DMS153 treated with DMSO at 0.1 percent for 48 hours (cell line): ENCODE results near the gene MBD3L4.
"Not testable (repeated sequence)": the region's sequence is repeated elsewhere in the genome, so short reads cannot be mapped to it uniquely, and the experiment has no call there.

Experiments
- DNase-seq: peaks from one replicate; lab custom pipeline; 2025; ENCODE audit not compliant: unreplicated experiment; lab: John Stamatoyannopoulos, UW

Gene MBD3L4

DNA sequence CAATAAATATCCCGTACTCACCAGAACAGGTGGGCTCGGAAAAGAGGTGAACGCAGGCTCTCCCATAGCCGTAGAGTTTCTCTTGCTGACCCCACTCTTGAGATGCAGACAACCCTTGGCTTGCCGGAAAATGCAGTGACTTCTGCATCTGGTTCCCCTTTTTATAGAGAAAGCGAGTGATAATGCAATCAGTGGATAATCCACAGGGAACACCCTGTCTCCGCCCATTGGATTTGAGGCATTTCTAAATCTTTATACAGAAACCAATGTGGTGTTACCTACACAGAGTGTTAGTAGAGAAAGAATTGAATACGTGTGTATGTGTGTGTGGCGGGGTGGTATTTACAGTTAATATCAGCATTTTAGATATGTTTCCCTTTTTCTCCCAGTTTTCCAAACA, at the start of gene MBD3L4:
TSS of gene MBD3L4 (minus strand) at position 101 of the 400 bp plus-strand sequence. CDS start at position 66, 35 bp downstream.
- not testable (repeated sequence) for DNase-seq

DNA sequence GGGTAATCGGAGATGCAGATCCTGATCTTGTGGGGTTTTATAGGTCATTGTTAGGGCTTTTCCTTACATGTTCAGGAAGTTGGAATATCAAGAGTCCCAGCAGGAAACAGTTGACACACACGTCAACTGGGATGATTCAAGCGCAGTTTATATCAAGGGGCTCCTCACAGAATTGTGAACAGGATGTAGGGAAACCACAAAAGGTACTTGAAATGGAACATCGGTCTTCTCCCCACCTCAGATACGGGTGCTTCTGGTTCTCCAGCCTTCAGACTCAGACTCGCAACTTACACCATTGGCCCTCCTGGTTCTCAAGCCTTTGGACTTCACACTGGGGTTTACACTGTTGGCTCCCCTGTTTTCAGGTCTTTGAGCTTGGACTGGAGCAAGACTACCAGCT, 49.0 kb upstream of the MBD3L4 start:
- no peak for DNase-seq

DNA sequence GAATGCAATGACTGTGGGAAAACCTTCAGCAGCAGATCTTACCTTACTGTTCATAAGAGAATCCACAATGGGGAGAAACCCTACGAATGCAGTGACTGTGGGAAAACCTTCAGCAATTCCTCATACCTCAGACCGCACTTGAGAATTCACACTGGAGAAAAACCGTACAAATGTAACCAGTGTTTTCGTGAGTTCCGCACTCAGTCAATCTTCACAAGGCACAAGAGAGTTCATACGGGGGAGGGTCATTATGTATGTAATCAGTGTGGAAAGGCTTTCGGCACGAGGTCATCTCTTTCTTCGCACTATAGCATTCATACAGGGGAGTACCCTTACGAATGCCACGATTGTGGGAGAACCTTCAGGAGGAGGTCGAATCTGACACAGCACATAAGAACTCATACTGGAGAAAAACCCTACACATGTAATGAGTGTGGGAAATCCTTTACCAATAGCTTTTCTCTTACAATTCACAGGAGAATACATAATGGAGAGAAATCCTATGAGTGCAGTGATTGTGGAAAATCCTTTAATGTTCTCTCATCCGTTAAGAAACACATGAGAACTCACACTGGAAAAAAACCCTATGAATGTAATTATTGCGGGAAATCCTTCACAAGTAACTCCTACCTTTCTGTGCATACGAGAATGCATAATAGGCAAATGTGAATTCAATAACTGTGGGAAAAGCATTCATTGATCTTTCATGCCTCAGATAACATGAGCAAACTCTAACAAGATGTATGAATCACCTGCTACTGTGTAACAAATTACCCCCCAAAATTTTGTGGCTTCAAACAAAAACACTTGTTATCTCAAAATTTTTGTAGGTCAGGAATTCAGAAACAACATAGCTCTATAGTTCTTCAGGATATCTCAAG, 43.3 kb upstream of the MBD3L4 start:
- peak; percentile 25 for DNase-seq

DNA sequence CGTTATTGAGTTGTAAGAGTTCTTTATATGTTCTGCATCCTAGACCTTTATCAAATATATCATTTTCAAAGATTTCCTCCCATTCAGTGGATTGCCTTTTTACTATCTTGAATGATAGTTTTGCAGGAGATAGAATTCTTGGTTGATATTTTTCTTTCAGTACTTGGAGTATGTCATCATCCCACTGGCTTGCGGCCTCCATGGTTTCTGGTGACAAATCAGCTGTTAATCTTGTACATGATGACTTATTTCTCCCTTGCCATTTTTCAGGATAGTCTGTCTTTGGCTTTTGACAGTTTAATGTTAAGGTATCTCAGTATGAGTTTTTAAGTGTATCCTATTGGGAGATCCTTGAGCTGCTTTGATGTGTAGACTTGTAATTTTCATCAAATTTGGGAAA, 38.0 kb upstream of the MBD3L4 start:
- no peak for DNase-seq

DNA sequence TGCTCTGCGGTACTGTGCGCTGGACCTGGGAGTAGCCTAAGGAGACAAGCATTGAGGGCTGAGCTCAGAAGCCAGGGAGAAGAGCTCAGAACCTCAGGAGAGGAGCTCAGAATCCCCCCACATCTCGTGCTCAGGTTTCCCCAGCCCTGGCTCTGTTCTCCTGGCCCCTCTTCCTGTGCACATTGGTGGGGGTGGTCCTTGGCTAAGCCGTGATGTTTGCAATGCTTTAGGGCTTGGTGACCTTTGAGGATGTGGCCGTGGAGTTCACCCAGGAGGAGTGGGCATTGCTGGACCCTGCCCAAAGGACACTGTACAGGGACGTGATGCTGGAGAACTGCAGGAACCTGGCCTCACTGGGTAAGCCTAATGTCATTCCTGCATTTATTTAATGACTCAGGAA, 36.2 kb upstream of the MBD3L4 start:
- no peak for DNase-seq

DNA sequence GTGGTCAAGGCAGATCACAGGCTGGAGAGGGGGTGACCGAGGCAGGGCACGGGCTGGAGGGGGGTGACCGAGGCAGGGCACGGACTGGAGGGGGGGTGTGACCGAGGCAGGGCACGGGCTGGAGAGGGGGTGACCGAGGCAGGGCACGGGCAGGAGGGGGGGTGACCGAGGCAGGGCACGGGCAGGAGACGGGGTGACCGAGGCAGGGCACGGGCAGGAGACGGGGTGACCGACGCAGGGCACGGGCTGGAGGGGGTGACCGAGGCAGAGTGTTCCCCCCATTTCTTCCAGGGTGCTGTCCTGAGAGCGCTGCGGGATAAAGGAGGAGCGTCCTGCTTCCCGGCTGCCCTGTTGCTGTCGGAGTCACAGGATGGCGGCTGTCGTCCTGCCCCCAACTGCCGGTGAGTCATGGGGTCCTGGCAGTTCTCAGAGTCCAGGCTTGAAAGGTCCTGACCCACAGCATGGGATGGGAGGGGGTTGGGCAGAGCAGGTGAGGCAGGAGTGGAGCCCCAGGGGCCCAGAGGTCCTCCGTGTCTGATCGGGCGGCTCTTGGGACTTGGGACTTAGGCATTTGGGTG, 34.8 kb upstream of the MBD3L4 start:
- no peak for DNase-seq

DNA sequence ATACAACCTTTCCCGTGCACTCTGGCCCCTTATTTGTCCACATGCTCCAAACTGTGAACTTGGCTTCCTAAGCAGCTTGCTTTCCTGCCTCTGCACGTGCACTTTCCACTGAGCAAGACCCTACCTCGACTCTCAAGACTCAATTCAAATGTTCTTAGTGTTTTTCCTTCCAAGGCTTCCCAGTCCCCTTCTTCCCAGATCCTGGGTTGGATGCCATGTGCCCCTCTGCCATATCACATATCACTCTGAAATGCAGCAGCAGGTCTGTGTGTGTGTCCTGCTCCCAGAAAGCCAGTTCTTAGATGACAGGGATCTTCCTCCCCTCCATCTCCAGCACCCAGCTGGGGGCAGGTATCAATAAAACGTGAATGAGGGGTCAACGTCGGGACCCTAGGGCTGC, 32.6 kb upstream of the MBD3L4 start:
- DNase-seq: no peak

DNA sequence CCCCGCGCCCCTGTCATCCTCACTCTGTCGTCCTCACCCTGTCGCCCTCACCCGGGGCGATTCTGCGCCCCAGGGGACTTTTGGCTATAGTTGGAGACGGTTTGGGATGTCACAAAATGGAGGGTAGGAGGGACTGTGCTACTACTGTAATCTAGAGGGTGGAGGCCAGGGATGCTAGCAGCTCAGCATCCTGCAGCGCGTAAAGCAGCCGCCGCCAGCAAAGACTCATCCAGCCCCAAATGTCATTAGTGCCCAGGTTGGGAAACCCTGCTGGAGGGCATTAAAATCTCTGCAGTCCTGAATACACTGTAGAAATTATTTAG, 29.9 kb upstream of the MBD3L4 start:
- DNase-seq: no peak

DNA sequence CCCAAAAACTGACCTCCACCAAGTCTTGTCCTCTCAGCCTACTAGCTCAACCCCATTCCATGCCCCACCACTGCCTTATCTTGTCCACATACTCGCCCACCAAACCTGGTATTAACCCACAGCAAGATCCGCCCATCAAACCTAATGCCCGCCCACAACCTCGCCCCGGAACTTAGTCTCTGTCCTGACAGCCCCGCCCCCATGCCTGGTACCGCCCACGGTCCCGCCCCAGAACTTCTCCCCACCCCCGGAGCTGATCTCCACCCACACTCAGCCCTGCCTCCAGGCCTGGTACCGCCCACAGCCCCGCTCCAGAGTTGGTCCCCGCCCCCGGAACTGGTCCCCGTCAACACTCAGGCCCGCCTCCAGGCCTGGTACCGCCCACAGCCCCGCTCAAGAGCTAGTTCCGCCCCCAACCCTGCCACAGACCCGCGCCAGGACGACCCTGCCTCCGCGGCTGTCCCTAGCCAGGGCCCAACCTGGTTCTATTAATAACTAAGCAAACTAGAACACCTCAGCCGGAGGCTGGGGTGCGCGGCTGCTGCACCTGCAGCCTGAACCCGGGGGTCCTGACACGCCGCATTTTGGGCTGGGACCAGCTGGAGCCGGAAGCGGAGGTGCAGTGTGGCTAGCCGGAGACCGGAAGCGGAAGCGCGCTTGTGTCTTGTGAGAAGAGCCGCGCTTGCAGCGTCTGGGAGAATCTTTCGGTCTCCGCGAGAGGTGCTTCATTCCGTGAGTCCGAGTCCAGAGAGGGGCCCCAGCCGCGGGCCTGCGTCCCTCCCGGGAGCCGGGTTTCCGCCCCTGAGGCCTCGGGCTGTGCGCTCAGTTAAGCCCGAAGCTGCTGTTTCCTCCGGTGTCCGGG, 29.3 kb upstream of the MBD3L4 start, which contains the start of gene ZNF557:
TSS of gene ZNF557 (plus strand) at position 662 of the 862 bp plus-strand sequence. CDS start 5,372 bp downstream, outside the sequence.
- peak; percentile 95 for DNase-seq

DNA sequence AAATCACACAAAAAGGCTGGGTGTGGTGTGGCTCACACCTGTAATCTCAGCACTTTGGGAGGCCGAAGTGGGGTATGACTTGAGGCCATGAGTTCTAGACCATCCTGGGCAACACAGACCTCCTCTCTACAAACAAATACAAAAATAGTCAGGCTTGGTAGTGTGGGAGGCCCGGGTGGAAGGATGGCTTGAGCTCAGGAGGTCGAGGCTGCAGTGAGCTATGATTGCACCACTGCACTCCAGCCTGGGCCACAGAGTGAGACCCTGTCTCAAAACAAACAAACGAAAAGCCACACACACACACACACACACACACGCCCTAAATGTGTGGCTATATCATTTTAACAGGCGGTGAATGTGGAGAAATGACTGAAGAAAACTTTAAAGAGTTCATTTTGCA, 28.6 kb upstream of the MBD3L4 start:
- no peak for DNase-seq

DNA sequence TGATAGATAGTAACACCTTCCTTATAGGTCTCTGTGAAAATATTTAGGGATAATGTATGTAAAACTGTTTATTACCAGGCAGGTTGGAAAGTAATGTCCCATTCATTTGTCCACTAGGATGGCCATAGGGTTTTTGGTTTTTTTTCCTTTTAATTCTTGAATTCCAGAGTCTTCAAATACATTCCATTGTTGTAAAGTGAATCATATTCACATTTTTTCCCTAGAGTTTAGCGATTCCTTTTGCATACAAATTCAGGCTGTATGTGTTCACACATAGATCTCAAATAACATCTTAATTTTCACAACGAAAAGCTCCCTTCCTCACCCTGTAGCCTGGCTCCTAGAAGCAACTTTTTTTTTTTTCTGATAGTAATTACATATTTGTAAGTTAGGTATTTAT, 27.7 kb upstream of the MBD3L4 start:
- no peak for DNase-seq

DNA sequence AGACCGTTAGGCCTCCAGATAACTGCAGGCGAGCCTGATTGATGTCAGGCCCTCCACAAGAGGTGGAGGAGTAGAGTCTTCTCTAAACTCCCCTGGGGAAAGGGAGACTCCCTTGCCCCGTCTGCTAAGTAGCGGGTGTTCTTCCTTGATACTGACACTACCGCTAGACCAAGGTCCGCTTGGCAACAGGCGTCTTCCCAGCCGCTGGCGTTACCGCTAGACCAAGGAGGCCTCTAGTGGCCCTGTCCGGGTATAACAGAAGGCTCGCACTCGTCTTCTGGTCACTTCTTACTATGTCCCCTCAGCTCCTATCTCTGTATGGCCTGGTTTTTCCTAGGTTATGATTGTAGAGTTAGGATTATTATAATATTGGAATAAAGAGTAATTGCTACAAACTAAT, 27.1 kb upstream of the MBD3L4 start:
- DNase-seq: not testable (repeated sequence)

DNA sequence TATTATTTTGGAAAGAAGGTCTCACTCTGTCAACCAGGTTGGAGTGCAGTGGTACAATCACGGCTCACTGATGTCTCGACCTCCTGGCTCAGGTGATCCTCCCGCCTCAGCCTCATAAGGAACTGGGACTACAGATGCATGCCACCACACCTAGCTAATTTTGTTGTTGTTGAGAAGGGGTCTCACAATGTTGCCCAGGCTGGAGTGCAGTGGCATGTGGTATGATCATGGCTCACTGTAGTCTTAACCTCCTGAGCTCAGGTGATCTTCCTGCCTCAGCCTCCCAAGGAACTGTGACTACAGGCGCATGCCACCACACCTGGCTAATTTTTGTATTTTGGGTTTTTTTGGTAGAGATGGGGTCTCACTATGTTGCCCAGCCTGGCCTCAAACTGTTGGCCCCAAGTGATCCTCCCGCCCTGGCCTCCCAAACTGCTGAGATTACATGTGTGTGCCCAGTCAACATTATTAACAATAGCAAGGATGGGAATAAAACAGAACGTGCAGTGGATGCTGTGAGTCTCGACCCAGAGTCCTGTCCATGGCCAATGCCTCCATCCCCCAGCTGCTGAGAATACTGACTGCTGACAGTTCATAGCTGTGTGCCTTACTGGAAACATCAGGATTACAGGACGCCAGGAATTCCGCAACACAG, 23.9 kb upstream of the MBD3L4 start:
- DNase-seq: no peak

DNA sequence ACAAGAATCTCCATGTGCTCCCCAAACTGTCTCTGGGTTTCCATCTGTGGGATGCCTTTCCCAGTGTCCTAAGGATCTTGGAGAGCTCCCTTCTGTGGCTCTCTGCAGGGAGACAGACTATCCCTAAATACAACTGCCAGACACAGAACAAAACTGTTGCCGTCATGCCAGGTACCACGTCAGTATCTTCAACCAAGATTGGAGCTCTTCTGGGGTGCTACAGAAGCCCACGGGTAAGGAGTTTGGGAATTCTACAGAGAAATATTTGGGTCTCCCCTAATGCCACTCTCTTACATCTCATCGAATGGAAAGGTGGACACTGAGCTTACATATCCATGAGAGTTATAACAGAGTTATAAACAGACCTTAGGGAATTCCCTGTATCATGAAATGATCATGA, 23.4 kb upstream of the MBD3L4 start:
- DNase-seq: no peak

DNA sequence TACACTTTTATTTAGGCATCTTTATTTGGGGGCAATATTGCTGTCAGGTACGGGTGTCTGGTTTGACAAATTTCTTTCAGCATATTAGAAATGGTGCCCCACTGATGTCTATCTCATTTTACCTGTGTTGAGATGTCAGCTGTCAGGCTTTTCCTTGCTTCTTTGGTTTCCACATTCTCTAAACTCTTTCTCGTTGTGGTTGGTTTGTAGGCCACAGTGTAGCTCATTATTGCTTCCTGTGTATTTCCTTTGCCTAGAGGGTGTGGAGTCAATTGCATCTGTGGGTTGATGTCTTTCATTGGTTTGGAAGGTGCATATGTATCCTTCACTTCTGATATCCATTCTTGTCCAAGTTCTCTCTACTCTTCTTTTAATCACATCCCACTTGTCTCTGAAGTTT, 20.0 kb upstream of the MBD3L4 start:
- not testable (repeated sequence) for DNase-seq

DNA sequence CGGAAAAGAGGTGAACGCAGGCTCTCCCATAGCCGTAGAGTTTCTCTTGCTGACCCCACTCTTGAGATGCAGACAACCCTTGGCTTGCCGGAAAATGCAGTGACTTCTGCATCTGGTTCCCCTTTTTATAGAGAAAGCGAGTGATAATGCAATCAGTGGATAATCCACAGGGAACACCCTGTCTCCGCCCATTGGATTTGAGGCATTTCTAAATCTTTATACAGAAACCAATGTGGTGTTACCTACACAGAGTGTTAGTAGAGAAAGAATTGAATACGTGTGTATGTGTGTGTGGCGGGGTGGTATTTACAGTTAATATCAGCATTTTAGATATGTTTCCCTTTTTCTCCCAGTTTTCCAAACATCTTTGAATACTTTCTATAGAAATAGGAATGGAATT, 18.6 kb upstream of the MBD3L4 start, which contains the start of gene MBD3L3:
TSS of gene MBD3L3 (minus strand) at position 101 of the 400 bp plus-strand sequence. CDS start at position 30, 71 bp downstream.
- not testable (repeated sequence) for DNase-seq

DNA sequence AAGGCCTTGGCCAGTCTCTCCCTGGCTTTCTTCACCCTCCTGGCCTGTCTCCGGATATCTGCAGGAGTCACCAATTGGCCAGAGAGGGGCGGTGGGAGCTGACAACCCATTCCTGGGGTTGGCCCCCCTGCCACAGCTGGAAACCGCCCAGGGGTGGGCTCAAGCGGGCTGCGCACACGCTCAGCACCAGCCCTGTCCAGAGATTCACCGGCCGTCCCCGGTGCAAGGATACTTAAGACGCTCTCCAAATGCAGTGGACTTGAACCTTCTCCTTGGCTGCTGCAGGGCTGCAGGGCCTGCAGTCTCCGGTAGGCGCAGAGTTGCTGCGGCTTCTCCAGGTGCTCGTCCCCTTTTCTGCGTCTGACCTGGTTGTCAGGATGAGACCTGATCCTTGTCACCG, 16.4 kb upstream of the MBD3L4 start:
- DNase-seq: not testable (repeated sequence)

DNA sequence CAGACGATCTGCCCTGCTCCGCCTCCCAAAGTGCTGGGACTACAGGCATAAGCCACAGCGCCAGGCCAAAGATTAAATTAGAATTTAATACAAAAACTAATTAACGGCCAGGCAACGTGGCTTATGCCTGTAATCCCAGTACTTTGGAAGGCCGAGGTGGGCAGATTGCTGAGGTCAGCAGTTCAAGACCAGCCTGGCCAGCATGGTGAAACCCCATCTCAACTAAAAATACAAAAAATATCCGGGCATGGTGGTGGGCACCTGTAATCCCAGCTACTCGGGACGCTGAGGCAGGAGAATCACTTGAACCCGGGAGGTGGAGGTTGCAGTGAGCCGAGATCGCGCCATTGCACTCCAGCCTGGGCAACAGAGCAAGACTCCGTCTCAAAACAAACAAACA, 15.7 kb upstream of the MBD3L4 start:
- DNase-seq: not testable (repeated sequence)

DNA sequence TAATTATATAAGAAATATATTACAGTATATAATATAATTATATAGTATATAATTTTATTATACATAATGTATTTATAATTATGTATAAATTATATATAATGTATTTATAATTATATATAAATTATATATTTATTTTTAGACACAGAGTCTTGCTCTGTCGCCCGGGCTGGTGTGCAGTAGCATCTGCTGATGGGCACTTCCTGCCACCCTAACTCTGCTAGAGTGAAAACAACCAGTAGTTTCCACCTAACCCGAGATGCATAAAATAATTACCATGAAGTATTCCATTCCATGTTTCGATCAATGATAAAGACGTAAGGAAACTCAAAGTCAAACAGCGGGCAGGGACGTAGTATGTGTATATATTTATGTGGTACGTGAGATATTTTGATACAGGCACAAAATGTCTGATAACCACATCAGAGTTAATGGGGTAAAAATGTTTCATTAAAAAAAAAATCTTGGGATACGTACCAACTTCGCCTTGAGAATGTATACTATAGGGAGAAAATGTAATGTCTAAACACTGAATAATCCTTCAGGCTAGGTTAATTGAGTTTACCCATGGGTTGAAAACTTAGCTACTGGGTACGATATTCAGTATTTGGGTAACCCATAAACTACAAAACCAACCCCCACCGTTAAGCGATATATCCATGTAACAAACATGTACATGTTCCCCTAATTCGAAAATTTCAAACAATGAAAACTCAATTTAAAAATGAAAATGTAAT, 14.8 kb upstream of the MBD3L4 start:
- DNase-seq: not testable (repeated sequence)

DNA sequence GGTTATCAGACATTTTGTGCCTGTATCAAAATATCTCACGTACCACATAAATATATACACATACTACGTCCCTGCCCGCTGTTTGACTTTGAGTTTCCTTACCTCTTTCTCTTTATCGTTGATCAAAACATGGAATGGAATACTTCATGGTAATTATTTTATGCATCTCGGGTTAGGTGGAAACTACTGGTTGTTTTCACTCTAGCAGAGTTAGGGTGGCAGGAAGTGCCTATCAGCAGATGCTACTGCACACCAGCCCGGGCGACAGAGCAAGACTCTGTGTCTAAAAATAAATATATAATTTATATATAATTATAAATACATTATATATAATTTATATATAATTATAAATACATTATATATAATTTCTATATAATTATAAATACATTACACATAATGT, 12.9 kb upstream of the MBD3L4 start:
- DNase-seq: not testable (repeated sequence)
